A673 (cell line): ENCODE results near the gene RACK1.

Source experiments
- EZH2 ChIP-seq: fragments of 200-600 bp; sonication (generic); IDR thresholded peaks from 2 replicates; pipeline ENCODE4 v1.6.1; 2017; ENCODE audit warnings: borderline replicate concordance, low read depth, mild to moderate bottlenecking, mixed read lengths, antibody characterized with exemption, low read length; ENCODE audit not compliant: poor library complexity, severe bottlenecking
- TF ChIP-seq, protein P1 (sequence below): fragments of 300-800, 200-600 bp; sonication (generic); conservative IDR thresholded peaks from 2 replicates; pipeline ENCODE4 v1.5.1; 2017; ENCODE audit warnings: low read depth, mild to moderate bottlenecking, antibody characterized with exemption, low read length, moderate library complexity, mixed read lengths

- TF ChIP-seq, protein P1, sequence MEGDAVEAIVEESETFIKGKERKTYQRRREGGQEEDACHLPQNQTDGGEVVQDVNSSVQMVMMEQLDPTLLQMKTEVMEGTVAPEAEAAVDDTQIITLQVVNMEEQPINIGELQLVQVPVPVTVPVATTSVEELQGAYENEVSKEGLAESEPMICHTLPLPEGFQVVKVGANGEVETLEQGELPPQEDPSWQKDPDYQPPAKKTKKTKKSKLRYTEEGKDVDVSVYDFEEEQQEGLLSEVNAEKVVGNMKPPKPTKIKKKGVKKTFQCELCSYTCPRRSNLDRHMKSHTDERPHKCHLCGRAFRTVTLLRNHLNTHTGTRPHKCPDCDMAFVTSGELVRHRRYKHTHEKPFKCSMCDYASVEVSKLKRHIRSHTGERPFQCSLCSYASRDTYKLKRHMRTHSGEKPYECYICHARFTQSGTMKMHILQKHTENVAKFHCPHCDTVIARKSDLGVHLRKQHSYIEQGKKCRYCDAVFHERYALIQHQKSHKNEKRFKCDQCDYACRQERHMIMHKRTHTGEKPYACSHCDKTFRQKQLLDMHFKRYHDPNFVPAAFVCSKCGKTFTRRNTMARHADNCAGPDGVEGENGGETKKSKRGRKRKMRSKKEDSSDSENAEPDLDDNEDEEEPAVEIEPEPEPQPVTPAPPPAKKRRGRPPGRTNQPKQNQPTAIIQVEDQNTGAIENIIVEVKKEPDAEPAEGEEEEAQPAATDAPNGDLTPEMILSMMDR: no peak
- TF ChIP-seq EZH2: no peak
Measured at GRCh38 chr5:181235323-181235688, 8.4 kb downstream of the RACK1 start.
